NCI-H128 (cell line): ENCODE results near the gene TAF10.

Source experiments
- DNase-seq: peaks from one replicate; lab custom pipeline; 2025; ENCODE audit not compliant: unreplicated experiment; lab: John Stamatoyannopoulos, UW

The TAF10 gene

GRCh38 chr11:6586434-6587359, 25.3 kb downstream of the TAF10 start:
- no peak for DNase-seq

GRCh38 chr11:6584528-6584927, 27.5 kb downstream of the TAF10 start:
- no peak for DNase-seq

GRCh38 chr11:6583584-6583983, 28.4 kb downstream of the TAF10 start:
- no peak for DNase-seq

- DNase-seq = no peak
These were observed 32.3 kb downstream of the TAF10 start for GRCh38 chr11:6579681-6580080.

GRCh38 chr11:6578134-6578533, 33.9 kb downstream of the TAF10 start:
- DNase-seq = no peak

GRCh38 chr11:6576471-6577373, 35.3 kb downstream of the TAF10 start:
- peak; percentile 30 for DNase-seq

GRCh38 chr11:6574816-6575715, 37.0 kb downstream of the TAF10 start:
- no peak for DNase-seq

GRCh38 chr11:6572215-6572614, 39.8 kb downstream of the TAF10 start:
- DNase-seq = no peak

GRCh38 chr11:6571434-6572008, 40.5 kb downstream of the TAF10 start:
- DNase-seq = no peak

GRCh38 chr11:6570691-6571427, 41.2 kb downstream of the TAF10 start:
- no peak for DNase-seq

GRCh38 chr11:6569706-6570105, 42.3 kb downstream of the TAF10 start:
- no peak for DNase-seq

- DNase-seq = no peak
These were observed 43.7 kb downstream of the TAF10 start for GRCh38 chr11:6568191-6568918.

- no peak for DNase-seq
These were observed 44.7 kb downstream of the TAF10 start for GRCh38 chr11:6567371-6567745.

- no peak for DNase-seq
These were observed 45.2 kb downstream of the TAF10 start for GRCh38 chr11:6566704-6567370.

GRCh38 chr11:6565988-6566703, 45.9 kb downstream of the TAF10 start:
- no peak for DNase-seq

GRCh38 chr11:6565325-6565724, 46.7 kb downstream of the TAF10 start:
- no peak for DNase-seq

GRCh38 chr11:6563667-6564066, 48.3 kb downstream of the TAF10 start:
- DNase-seq = no peak

GRCh38 chr11:6563121-6563619, 48.8 kb downstream of the TAF10 start:
- no peak for DNase-seq
